ENCODE data around the gene LRRC8E.

The LRRC8E gene

DNA sequence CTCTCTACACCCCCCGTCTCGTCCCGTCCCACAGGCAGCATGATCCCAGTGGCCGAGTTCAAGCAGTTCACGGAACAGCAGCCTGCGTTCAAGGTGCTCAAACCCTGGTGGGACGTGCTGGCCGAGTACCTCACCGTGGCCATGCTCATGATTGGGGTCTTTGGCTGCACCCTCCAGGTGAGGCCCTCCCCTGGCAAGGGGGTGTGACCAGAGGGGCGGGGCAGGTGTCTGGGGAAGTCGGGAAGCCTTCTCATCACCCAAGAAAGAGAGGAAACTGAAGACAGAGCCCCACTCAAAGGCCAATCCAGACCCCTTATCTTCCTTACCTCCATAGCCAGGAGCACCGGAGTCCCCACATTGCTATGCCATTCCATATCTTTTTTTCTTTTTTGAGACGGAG is 7.3 kb downstream of the LRRC8E start:
- no peak for TF ChIP-seq PAX5 (IDR thresholded peaks at IDR 0.05; ENCODE audit: insufficient read depth, low read length, severe bottlenecking)
- no peak for TF ChIP-seq POU2F2 (IDR thresholded peaks at IDR 0.05; ENCODE audit: low read depth, low read length)
- TF ChIP-seq POLR2A (IDR thresholded peaks at IDR 0.05; ENCODE audit: low read depth, low read length), result no peak
- no peak for TF ChIP-seq POLR2AphosphoS5 (IDR thresholded peaks at IDR 0.05; ENCODE audit: low read depth, low read length)
- TF ChIP-seq SPI1 (IDR thresholded peaks at IDR 0.05; ENCODE audit: low read depth, low read length), result no peak
- no peak for TF ChIP-seq TAF1 (IDR thresholded peaks at IDR 0.05; ENCODE audit: low read depth, low read length)
- FAIRE-seq (no peak), DNase-seq (ENCODE audit: insufficient read length, low spot score) (no peak)

DNA sequence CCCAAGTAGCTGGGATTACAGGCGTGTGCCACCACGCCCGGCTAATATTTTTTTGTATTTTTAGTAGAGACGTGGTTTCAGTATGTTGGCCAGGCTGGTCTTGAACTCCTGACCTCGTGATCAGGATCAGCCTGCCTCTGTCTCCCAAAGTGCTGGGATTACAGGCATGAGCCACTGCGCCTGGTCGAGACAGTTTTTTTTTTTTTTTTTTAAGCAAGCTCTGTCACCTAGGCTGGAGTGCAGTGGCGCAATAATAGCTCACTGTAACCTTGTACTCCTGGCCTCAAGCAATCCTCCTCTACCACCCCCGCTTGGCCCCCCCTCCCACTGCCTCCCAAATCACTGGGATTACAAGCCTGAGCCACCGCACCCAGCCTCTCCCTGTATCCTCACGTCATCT is 9.0 kb downstream of the LRRC8E start:
- no peak for DNase-seq (ENCODE audit: insufficient read length, low spot score)
- TF ChIP-seq SPI1 (IDR thresholded peaks at IDR 0.05; ENCODE audit: low read depth, low read length) (no peak), POU2F2 (IDR thresholded peaks at IDR 0.05; ENCODE audit: low read depth, low read length) (no peak), POLR2AphosphoS5 (IDR thresholded peaks at IDR 0.05; ENCODE audit: low read depth, low read length) (no peak)
- FAIRE-seq, result no peak

GRCh38 chr19:7898967-7899366 is 10.7 kb downstream of the LRRC8E start:
- FAIRE-seq, result no peak
- DNase-seq (ENCODE audit: insufficient read length, low spot score), result no peak
- TF ChIP-seq POU2F2 (IDR thresholded peaks at IDR 0.05; ENCODE audit: low read depth, low read length) (no peak), POLR2A (IDR thresholded peaks at IDR 0.05; ENCODE audit: low read depth, low read length) (no peak), POLR2AphosphoS5 (IDR thresholded peaks at IDR 0.05; ENCODE audit: low read depth, low read length) (no peak), PAX5 (IDR thresholded peaks at IDR 0.05; ENCODE audit: insufficient read depth, low read length, severe bottlenecking) (no peak)

DNA sequence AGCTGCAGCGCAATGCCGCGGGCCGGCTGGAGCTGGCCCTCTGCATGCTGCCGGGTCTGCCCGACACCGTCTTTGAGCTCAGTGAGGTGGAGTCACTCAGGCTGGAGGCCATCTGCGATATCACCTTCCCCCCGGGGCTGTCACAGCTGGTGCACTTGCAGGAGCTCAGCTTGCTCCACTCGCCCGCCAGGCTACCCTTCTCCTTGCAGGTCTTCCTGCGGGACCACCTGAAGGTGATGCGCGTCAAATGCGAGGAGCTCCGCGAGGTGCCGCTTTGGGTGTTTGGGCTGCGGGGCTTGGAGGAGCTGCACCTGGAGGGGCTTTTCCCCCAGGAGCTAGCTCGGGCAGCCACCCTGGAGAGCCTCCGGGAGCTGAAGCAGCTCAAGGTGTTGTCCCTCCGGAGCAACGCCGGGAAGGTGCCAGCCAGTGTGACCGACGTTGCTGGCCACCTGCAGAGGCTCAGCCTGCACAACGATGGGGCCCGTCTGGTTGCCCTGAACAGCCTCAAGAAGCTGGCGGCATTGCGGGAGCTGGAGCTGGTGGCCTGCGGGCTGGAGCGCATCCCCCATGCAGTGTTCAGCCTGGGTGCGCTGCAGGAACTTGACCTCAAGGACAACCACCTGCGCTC is 11.6 kb downstream of the LRRC8E start:
- no peak for TF ChIP-seq TAF1 (IDR thresholded peaks at IDR 0.05; ENCODE audit: low read depth, low read length)
- no peak for TF ChIP-seq SPI1 (IDR thresholded peaks at IDR 0.05; ENCODE audit: low read depth, low read length)
- no peak for TF ChIP-seq PAX5 (IDR thresholded peaks at IDR 0.05; ENCODE audit: insufficient read depth, low read length, severe bottlenecking)
- no peak for TF ChIP-seq POU2F2 (IDR thresholded peaks at IDR 0.05; ENCODE audit: low read depth, low read length)
- no peak for DNase-seq (ENCODE audit: insufficient read length, low spot score)
- FAIRE-seq, result no peak

DNA sequence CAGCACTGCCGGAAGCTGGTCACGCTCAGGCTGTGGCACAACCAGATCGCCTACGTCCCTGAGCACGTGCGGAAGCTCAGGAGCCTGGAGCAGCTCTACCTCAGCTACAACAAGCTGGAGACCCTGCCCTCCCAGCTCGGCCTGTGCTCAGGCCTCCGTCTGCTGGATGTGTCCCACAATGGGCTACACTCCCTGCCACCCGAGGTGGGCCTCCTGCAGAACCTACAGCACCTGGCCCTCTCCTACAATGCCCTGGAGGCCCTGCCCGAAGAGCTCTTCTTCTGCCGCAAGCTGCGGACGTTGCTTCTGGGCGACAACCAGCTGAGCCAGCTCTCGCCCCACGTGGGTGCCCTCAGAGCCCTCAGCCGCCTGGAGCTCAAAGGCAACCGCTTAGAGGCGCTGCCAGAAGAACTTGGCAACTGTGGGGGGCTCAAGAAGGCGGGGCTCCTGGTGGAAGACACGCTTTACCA is 12.1 kb downstream of the LRRC8E start:
- DNase-seq (ENCODE audit: insufficient read length, low spot score) (no peak), FAIRE-seq (no peak)
- no peak for TF ChIP-seq TAF1 (IDR thresholded peaks at IDR 0.05; ENCODE audit: low read depth, low read length)
- no peak for TF ChIP-seq SPI1 (IDR thresholded peaks at IDR 0.05; ENCODE audit: low read depth, low read length)
- TF ChIP-seq POLR2AphosphoS5 (IDR thresholded peaks at IDR 0.05; ENCODE audit: low read depth, low read length), result no peak
- no peak for TF ChIP-seq PAX5 (IDR thresholded peaks at IDR 0.05; ENCODE audit: insufficient read depth, low read length, severe bottlenecking)
- TF ChIP-seq POU2F2 (IDR thresholded peaks at IDR 0.05; ENCODE audit: low read depth, low read length), result no peak
- TF ChIP-seq POLR2A (IDR thresholded peaks at IDR 0.05; ENCODE audit: low read depth, low read length), result no peak

DNA sequence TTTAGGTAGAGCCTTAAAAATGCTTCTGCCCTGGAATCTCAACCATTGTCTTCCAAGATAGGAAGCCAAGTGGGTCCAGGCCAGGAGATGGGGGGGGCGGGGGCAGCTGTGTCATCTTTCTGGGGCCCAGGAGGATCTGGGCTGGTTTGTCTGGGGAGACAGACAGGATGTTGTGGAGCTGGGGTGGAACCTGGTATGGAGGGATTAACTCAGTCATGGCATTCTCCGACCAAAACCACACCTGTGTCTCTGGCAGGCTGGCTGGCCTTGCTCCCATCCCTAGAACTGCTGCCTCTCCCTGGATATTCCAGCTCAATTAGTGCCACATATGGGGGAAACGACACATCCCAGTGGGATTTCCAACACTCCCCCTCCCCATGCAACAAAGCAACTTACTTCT is 12.6 kb downstream of the LRRC8E start:
- DNase-seq (ENCODE audit: insufficient read length, low spot score) (no peak), FAIRE-seq (no peak)
- no peak for TF ChIP-seq PAX5 (IDR thresholded peaks at IDR 0.05; ENCODE audit: insufficient read depth, low read length, severe bottlenecking)
- TF ChIP-seq POLR2AphosphoS5 (IDR thresholded peaks at IDR 0.05; ENCODE audit: low read depth, low read length), result no peak
- TF ChIP-seq POLR2A (IDR thresholded peaks at IDR 0.05; ENCODE audit: low read depth, low read length), result no peak
- TF ChIP-seq POU2F2 (IDR thresholded peaks at IDR 0.05; ENCODE audit: low read depth, low read length), result no peak
- TF ChIP-seq SPI1 (IDR thresholded peaks at IDR 0.05; ENCODE audit: low read depth, low read length), result no peak

GRCh38 chr19:7901337-7901736 is 13.0 kb downstream of the LRRC8E start:
- FAIRE-seq (no peak), DNase-seq (ENCODE audit: insufficient read length, low spot score) (no peak)
- TF ChIP-seq POU2F2 (IDR thresholded peaks at IDR 0.05; ENCODE audit: low read depth, low read length) (no peak), TAF1 (IDR thresholded peaks at IDR 0.05; ENCODE audit: low read depth, low read length) (no peak), PAX5 (IDR thresholded peaks at IDR 0.05; ENCODE audit: insufficient read depth, low read length, severe bottlenecking) (no peak), SPI1 (IDR thresholded peaks at IDR 0.05; ENCODE audit: low read depth, low read length) (no peak), POLR2AphosphoS5 (IDR thresholded peaks at IDR 0.05; ENCODE audit: low read depth, low read length) (no peak)

- DNase-seq (ENCODE audit: insufficient read length, low spot score), result no peak
- no peak for FAIRE-seq
These were observed 14.5 kb downstream of the LRRC8E start for GRCh38 chr19:7902796-7903243.

GRCh38 chr19:7903244-7904073 is 15.1 kb downstream of the LRRC8E start, which contains the start of gene MAP2K7:
MAP2K7 (plus strand) TSS chr19:7903877; CDS start chr19:7903945, 68 bp downstream.
- TF ChIP-seq PAX5 (IDR thresholded peaks at IDR 0.05; ENCODE audit: insufficient read depth, low read length, severe bottlenecking) (peak; percentile 17), POLR2AphosphoS5 (IDR thresholded peaks at IDR 0.05; ENCODE audit: low read depth, low read length) (peak; percentile 71; the same call in 1 of the 2 replicates), POU2F2 (IDR thresholded peaks at IDR 0.05; ENCODE audit: low read depth, low read length) (no peak), SPI1 (IDR thresholded peaks at IDR 0.05; ENCODE audit: low read depth, low read length) (no peak), POLR2A (IDR thresholded peaks at IDR 0.05; ENCODE audit: low read depth, low read length) (peak; percentile 79), TAF1 (IDR thresholded peaks at IDR 0.05; ENCODE audit: low read depth, low read length) (peak; percentile 64)
- FAIRE-seq, result peak; percentile 100
- peak; percentile 99 for DNase-seq (ENCODE audit: insufficient read length, low spot score)

More at GRCh38 chr19:7902796-7903243, 14.5 kb downstream of the LRRC8E start:
- TF ChIP-seq PAX5 (IDR thresholded peaks at IDR 0.05; ENCODE audit: insufficient read depth, low read length, severe bottlenecking) (no peak), POU2F2 (IDR thresholded peaks at IDR 0.05; ENCODE audit: low read depth, low read length) (no peak), POLR2AphosphoS5 (IDR thresholded peaks at IDR 0.05; ENCODE audit: low read depth, low read length) (no peak), POLR2A (IDR thresholded peaks at IDR 0.05; ENCODE audit: low read depth, low read length) (no peak), TAF1 (IDR thresholded peaks at IDR 0.05; ENCODE audit: low read depth, low read length) (no peak), SPI1 (IDR thresholded peaks at IDR 0.05; ENCODE audit: low read depth, low read length) (no peak)
